ENCODE results near the gene GNB1L. TPM values are rescaled to one million over a fixed set of nuclear protein-coding genes. Genes with fewer than 3 reads are reported as not detected.

GNB1L gene
- total and polyA plus RNA-seq, 10 of the 15 experiments (the other 5 are each of a cell fraction or from before 2014, with no cell fraction given): 0.21 to 19.4 (median 6.8) TPM

GRCh38 chr22:19868773-19869471, 14.2 kb upstream of the GNB1L start:
- FAIRE-seq (no peak), DNase-seq (ENCODE audit: low read depth, low spot score) (no peak)
- RAD21 ChIA-PET (ENCODE audit: unreplicated experiment): no interaction called here
- TF ChIP-seq RELA (IDR thresholded peaks at IDR 0.05; ENCODE audit: borderline replicate concordance, partially characterized antibody): no peak
- TF ChIP-seq MTA3 (IDR thresholded peaks at IDR 0.05; ENCODE audit: borderline replicate concordance, low read length): no peak
- no peak for TF ChIP-seq USF2 (IDR thresholded peaks at IDR 0.05; ENCODE audit: borderline replicate concordance, low read depth, low read length)
- TF ChIP-seq CUX1 (IDR thresholded peaks at IDR 0.05; ENCODE audit: insufficient replicate concordance, low read depth, low read length): no peak
- no peak for TF ChIP-seq DPF2 (IDR thresholded peaks at IDR 0.05)
- no peak for TF ChIP-seq SRF (IDR thresholded peaks at IDR 0.05; ENCODE audit: low read depth in 2 of 2, low read length in 2 of 2)
- no peak for TF ChIP-seq CBX3 (IDR thresholded peaks at IDR 0.05; ENCODE audit: borderline replicate concordance, low read depth)
- TF ChIP-seq NKRF (conservative IDR thresholded peaks at IDR 0.05): no peak
- no peak for TF ChIP-seq EGR1 (IDR thresholded peaks at IDR 0.05; ENCODE audit: borderline replicate concordance in 1 of 2, low read depth in 2 of 2, low read length in 2 of 2)
- TF ChIP-seq MYB (IDR thresholded peaks at IDR 0.05; ENCODE audit: borderline replicate concordance, low read depth, low read length): no peak
- TF ChIP-seq ESRRA (IDR thresholded peaks at IDR 0.05; ENCODE audit: low read length): no peak
- no peak for TF ChIP-seq MTA2 (IDR thresholded peaks at IDR 0.05; ENCODE audit: low read depth)
- no peak for TF ChIP-seq ZNF217 (IDR thresholded peaks at IDR 0.05)
- TF ChIP-seq NR2F1 (conservative IDR thresholded peaks at IDR 0.05): no peak
- no peak for TF ChIP-seq USF1 (IDR thresholded peaks at IDR 0.05; ENCODE audit: borderline replicate concordance, extremely low read length, insufficient read depth, low read depth, low read length)

More at GRCh38 chr22:19868773-19869471, 14.2 kb upstream of the GNB1L start:
- SMC1A ChIA-PET (ENCODE audit: uncharacterized antibody, unreplicated experiment): no interaction called here
- ATAC-seq: no peak
- no peaks in the 10 kb centered on the region for H3K79me2 ChIP-seq (ENCODE audit: control insufficient read depth, insufficient read depth, low read length)
- H3K9me3 ChIP-seq (replicated peaks; ENCODE audit: control insufficient read depth, insufficient read depth, low read length): no peaks in the 10 kb centered on the region
- no peaks in the 10 kb centered on the region for H3K36me3 ChIP-seq (ENCODE audit: control insufficient read depth in 2 of 2, insufficient read depth in 2 of 2, low read length in 1 of 2)
- CTCF ChIA-PET: no interaction called here
- H4K20me1 ChIP-seq (ENCODE audit: control insufficient read depth, insufficient read depth): no peaks in the 10 kb centered on the region
- no peak overlapping the region for H3K9ac ChIP-seq (ENCODE audit: control insufficient read depth, insufficient read depth, low read length)
- H3K27me3 ChIP-seq (replicated peaks in 1 of 2; ENCODE audit: control insufficient read depth in 2 of 2, insufficient read depth in 2 of 2, low read length in 1 of 2): no peaks in the 10 kb centered on the region
- in situ Hi-C loops (cut with MboI) (no loop called here), intact Hi-C loops (cut with micrococcal nuclease; ENCODE audit: unreplicated experiment) (no loop called here)
- H3K4me3 ChIP-seq: no peak overlapping the region
- no TSS peak for BruUV-seq (replicated peaks)
- no peak overlapping the region for H2AFZ ChIP-seq (ENCODE audit: control insufficient read depth, low read depth, low read length)
- no peak overlapping the region for H3K4me2 ChIP-seq (ENCODE audit: control insufficient read depth, insufficient read depth)
- POLR2A ChIA-PET: no interaction called here
- no peaks in the 10 kb centered on the region for H3K4me1 ChIP-seq (ENCODE audit: control insufficient read depth, insufficient read depth, low read length)
- no peak overlapping the region for H3K27ac ChIP-seq (ENCODE audit: control insufficient read depth, insufficient read depth)
- 74% methylated on average over 23 of the region's 23 CpGs for WGBS (ENCODE audit: insufficient coverage, insufficient replicate concordance, low lambda C conversion rate, missing lambda C conversion rate)

All from GM12878 (cell line).